Measurements from ENCODE around the gene RAC2. TPM values are rescaled to one million over a fixed set of nuclear protein-coding genes. Genes with fewer than 3 reads are reported as not detected.

The RAC2 gene
- total and polyA plus RNA-seq, 2 of the 8 experiments (the other 6 are each of a cell fraction or from before 2014, with no cell fraction given), result 2.3 to 4.3 TPM

DNA sequence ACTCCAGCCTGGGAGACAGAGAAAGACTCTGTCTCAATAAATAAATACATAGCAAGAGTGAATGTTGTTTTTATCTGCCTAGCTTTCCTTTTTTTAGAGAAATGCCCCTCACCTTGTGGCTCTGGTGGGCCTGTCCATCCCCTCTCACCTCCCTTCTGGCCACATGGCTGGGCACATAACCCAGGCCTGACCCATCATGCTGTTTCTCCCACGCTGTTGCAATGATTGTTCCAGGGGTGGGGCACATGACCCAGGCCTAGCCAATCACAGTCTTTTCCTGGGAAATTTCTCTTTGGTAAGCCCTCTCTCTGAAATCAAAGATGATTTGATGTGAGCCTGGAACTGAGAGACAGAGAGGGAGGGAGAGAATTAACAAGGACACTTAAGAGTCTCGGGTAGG lies 32.7 kb upstream of the RAC2 start:
- H3K9ac ChIP-seq (replicated peaks in 1 of 4; ENCODE audit: extremely low read depth in 1 of 4, low read depth in 3 of 4, low read length in 3 of 4), result no peak overlapping the region
- H2BK15ac ChIP-seq (ENCODE audit: low read length), result no peak overlapping the region
- CTCF ChIA-PET (ENCODE audit: partially characterized antibody), result interaction anchor here (0.9 to 2.8 kb wide), 4 partner anchors 10 to 182 kb away, joined by 4 to 11 read pairs (median 8); no protein-coding TSS in a partner anchor
- FAIRE-seq, result no peak
- H3K4me3 ChIP-seq (ENCODE audit: extremely low read depth in 1 of 4, insufficient read depth in 2 of 4, low read depth in 3 of 4, low read length in 4 of 4), result no peak overlapping the region
- H4K5ac ChIP-seq (ENCODE audit: insufficient read length, low read depth, low read length), result no peak overlapping the region
- no peak overlapping the region for H3K56ac ChIP-seq (replicated peaks; ENCODE audit: insufficient read length, low read depth, low read length)
- DNase-seq (ENCODE audit: low read depth in 1 of 2, low spot score in 2 of 2), result no peak
- no peak overlapping the region for H3K4ac ChIP-seq (replicated peaks; ENCODE audit: insufficient read length, low read depth, low read length)
- H3K36me3 ChIP-seq (ENCODE audit: control insufficient read depth in 2 of 4, insufficient read depth in 4 of 4, low read length in 3 of 4), result no peaks in the 10 kb centered on the region
- H3K27me3 ChIP-seq (replicated peaks in 1 of 4; ENCODE audit: control insufficient read depth in 3 of 4, extremely low read depth in 1 of 4, insufficient read depth in 3 of 4, low read length in 3 of 4), result no peaks in the 10 kb centered on the region
- no peaks in the 10 kb centered on the region for H4K20me1 ChIP-seq (replicated peaks in 1 of 2; ENCODE audit: control insufficient read depth in 1 of 2, insufficient read depth in 2 of 2, low read length in 2 of 2)
- no peak overlapping the region for H2BK20ac ChIP-seq (ENCODE audit: low read length)
- H2AK5ac ChIP-seq (ENCODE audit: low read depth, low read length), result no peak overlapping the region
- no peak overlapping the region for H4K91ac ChIP-seq (replicated peaks; ENCODE audit: insufficient read length, low read length)
- TF ChIP-seq USF2 (IDR thresholded peaks at IDR 0.05; ENCODE audit: low read length) (peak; percentile 78), CEBPB (IDR thresholded peaks at IDR 0.05; ENCODE audit: low read depth, low read length) (no peak)
- peaks cover 0 to 2% (median 0%) of the 10 kb centered on the region in 4 experiments; a peak in 1 of 7 replicates for H3K4me1 ChIP-seq (replicated peaks in 1 of 4; ENCODE audit: control insufficient read depth in 3 of 4, insufficient read depth in 4 of 4, low read length in 3 of 4)
- no peaks in the 10 kb centered on the region for H3K9me3 ChIP-seq (ENCODE audit: insufficient read depth in 2 of 2, low read depth in 1 of 2, low read length in 1 of 2)
- no peak overlapping the region for H2BK12ac ChIP-seq (ENCODE audit: low read depth, low read length)
- no peak overlapping the region for H2BK5ac ChIP-seq (ENCODE audit: low read depth, low read length)
- POLR2A ChIA-PET (ENCODE audit: partially characterized antibody), result interaction anchor here (0.6 kb wide), 1 partner anchor 10 kb away, joined by 3 read pairs; no protein-coding TSS in a partner anchor
- no peaks in the 10 kb centered on the region for H3K23me2 ChIP-seq (ENCODE audit: low read depth, low read length)
- H2BK120ac ChIP-seq (replicated peaks; ENCODE audit: low read depth, low read length), result no peak overlapping the region
- H3K79me1 ChIP-seq (ENCODE audit: low read depth, low read length), result no peaks in the 10 kb centered on the region
- 86% methylated on average over 2 of the region's 2 CpGs; no CpG with 5 or more reads in 1 of the 2 experiments for WGBS, 2 experiments (ENCODE audit: extremely low coverage in 1 of 2, insufficient coverage in 1 of 2, insufficient read length in 1 of 2, insufficient replicate concordance in 2 of 2, low coverage in 1 of 2, low lambda C conversion rate in 2 of 2, missing lambda C conversion rate in 1 of 2)
- H3K23ac ChIP-seq (ENCODE audit: insufficient read length), result no peak overlapping the region
- H2AFZ ChIP-seq (ENCODE audit: low read length), result no peak overlapping the region
- no peak overlapping the region for H3K4me2 ChIP-seq (ENCODE audit: insufficient read depth in 1 of 2, low read depth in 2 of 2, low read length in 2 of 2)
- H3K79me2 ChIP-seq (ENCODE audit: control insufficient read depth in 1 of 2, insufficient read depth in 2 of 2, low read length in 2 of 2), result no peaks in the 10 kb centered on the region
- no peak overlapping the region for H3K14ac ChIP-seq (ENCODE audit: insufficient read length)
- no peak overlapping the region for H4K8ac ChIP-seq (ENCODE audit: extremely low read depth, insufficient read depth, low read length)
- no peak overlapping the region for H3K18ac ChIP-seq (ENCODE audit: extremely low read depth, low read length)
- H3K27ac ChIP-seq (ENCODE audit: low read depth, low read length), result no peak overlapping the region
